ENCODE data around the gene NEK6.
"Not testable (repeated sequence)": the region's sequence is repeated elsewhere in the genome, so short reads cannot be mapped to it uniquely, and the experiment has no call there.

NEK6 gene

DNA sequence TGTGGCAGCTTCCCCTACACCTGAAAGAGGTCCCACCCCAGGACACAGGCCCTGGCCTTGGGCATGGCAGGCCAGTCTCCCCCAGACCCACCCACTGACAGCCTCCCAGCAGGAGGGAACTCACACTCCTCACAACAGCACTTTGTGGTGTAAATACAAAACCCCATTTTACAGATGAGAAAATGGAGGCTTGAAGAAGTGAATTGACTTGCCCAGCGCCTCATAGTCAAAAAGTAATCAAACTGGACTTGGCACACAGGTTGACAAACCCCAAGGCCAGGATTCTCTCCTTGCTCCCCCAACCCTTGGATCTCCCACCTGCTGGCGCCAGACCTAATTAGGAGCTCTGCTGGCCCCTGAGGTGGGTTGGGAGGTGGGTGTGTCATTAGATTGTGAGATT, 29.2 kb upstream of the NEK6 start:
- DNase-seq (ENCODE audit: low read depth in 2 of 2): no peak

DNA sequence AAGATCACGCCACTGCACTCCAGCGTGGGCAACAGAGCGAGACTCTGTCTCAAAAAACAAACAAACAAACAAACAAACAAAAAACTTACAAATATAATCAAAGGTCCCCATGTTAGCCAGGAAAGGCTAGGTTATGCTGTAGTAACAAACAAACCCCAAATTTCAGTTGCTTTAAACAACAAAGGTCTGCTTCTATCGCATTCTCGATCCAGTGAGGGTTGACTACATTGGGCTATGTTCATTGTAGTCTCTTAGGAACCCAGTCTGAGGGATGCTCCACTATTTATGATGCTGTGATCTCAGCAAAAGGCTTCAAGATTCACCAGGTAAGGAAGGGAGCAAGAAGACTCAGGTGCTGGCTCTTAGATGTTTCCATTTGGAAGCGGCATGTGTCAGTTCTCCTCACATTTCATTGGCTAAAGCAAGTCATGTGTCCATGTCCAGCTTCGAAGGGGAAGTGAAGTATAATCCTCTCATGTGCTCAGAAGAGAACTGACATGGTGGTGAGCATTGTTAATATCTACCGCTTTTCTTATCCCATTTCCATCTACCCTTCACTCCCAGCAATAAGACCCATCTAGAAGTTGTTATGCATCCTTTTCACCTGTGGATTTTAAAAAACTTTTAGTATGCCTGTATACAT, 26.5 kb upstream of the NEK6 start:
- no peak for DNase-seq (ENCODE audit: low read depth in 2 of 2)

DNA sequence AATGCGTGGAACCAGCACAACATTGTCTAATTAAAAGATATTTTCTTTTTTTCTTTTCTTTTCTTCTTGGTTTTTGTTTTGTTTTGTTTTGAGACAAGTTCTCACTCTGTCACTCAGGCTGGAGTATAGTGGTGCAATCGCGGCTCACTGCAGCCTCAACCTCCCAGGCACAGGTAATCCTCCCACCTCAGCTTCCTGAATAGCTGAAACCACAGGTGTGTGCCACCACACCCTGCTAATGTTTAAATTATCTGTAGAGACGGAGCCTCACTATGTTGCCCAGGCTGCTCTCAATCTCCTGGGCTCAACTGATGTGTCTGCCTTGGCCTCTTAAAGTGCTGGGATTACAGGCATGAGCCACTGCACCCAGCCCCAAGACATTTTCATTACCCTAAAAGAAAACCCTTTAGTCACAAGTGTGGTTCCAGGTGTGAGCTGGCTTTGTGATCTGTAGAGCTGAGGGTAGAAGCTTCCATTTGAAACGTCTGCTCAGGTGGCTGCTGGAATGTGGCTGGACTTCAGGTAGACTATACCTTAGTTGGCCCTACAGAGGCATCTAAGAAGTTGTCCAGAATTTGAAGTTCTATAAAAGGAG, 19.1 kb upstream of the NEK6 start:
- DNase-seq (ENCODE audit: low read depth in 2 of 2): no peak

DNA sequence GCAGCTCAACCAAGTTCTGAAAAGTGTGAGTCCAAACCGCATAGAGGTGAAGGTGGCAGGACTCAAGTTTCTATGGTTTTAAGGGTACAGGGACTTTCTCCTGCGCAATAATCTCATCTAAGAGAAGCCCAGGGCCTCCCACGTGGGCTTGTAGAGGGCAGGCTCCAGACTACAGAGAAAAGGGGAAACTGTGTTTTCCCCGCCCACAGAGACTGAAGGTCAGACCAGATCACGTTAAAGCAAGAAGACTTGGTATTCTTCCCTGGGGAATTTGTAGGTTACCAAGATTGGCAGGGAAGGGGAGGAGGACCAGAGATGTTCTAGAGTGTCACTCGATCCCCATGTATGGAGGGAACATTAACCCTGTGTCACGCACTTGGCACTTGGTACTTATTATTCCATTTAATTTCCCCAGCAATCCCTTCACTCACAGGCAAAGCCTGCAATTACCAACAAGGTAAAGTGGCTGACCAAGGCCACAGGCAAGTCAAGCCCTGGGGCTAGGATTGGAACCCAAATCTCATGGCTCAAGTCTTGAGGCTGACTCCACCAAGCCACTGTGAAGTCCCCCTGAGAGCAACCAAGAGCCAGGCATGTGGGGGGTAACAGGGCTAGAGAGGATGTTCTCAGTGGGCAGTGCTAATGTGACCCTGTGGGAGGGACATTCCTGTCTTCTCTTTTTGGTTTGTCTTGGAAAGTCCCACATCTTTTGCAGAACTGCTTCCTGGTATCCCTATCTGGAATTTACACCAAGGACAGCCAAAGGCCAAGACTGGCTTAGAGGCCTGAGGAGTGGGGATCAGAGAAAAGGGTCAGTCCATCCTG, 18.3 kb upstream of the NEK6 start:
- no peak for DNase-seq (ENCODE audit: low read depth in 2 of 2)

DNA sequence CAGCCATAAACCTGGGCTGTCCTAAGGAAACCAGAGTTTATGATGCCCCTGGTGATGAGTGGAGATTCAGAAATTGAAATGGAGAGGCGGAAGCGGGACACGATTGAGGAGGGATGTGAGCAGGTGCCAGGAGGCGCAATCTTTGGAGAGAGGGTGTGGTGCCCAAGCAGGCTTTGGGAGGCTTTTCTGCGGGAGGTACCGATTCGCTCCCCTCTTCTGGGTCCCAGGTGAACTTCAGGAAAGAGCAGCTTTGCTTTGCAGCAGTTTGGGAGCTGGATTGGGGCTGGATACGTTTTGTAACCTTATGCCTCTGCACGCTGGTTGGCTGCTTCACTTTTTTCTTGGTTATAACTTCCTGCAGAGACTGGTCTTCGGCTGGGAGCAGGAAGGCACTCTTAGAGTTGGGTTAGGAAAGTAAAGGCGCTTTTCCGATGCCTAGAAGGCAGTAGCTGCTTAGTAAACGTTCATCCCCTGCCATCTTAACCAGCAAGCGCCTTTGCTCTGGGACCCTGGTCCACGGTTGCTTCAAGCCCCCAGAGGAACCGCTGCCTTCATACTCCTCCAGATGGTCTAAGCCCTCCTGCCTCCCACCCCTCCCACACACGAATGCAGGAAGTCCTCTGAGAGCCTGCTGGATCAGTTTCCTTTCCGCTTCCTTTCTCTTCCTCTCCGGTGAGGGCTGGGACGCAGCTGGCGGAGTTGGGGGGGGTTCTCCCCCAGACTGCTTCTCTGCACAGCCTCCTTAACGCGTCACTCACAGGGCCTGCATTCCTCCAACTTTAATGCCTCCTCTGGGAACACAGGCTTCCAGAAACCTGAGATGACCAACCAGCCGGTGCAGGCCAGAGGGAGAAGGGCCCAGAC, 15.2 kb upstream of the NEK6 start:
- DNase-seq (ENCODE audit: low read depth in 2 of 2): no peak

DNA sequence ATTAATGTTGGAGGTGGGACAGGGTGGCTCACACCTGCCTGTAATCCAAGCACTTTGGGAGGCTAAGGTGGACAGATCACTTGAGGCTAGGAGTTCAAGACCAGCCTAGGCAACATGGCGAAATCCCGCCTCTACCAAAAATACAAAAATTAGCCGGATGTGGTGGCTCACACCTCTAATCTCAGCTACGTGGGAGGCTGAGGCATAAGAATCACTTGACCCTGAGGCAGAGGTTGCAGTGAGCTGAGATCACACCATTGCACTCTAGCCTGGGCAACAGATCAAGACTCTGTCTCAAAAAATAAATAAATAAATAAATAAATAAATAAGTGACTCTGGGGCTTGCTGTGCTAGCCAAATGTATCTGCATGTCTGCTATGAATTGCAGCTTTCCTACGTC, 10.4 kb upstream of the NEK6 start:
- not testable (repeated sequence) for DNase-seq (ENCODE audit: low read depth in 2 of 2)

DNA sequence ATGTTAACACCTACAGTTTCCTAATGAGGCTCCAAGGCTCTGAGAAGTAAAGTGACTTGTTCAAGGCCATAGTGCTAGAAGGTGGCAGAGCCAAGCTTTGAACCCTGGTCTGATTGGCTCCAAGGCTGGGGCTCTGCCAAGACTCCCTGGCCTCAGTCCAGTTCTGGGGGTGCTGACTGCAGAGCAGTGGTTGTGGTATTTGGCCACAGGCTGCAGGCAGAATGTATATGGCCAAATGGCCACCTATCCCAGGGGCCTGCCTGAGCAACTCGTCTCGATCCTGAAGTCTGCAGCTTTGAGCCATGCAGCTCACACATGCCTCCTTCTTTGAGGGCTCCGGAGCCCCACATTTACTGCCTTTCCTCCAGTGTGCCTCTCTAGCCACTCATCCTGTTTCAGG, 9.7 kb upstream of the NEK6 start:
- no peak for DNase-seq (ENCODE audit: low read depth in 2 of 2)

DNA sequence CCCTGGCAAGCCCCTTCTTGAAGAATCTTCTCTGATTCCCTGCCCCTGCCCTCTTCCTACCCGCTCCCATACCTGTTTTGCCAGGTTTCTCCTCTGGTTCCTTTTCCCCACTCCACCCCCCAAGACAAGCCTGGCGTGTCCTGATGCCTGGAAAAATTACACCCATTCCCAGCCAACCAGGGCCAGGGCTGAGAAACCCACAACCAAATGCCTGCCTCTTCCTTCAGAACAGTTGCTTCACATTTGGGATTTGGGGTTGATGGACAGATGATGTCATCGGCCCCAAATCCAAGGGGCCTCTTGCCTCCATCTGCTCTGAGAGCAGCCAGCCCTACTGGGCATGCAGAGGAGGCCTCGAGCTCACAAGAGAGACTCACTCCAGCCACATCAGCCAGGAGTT, 8.8 kb upstream of the NEK6 start:
- no peak for DNase-seq (ENCODE audit: low read depth in 2 of 2)

DNA sequence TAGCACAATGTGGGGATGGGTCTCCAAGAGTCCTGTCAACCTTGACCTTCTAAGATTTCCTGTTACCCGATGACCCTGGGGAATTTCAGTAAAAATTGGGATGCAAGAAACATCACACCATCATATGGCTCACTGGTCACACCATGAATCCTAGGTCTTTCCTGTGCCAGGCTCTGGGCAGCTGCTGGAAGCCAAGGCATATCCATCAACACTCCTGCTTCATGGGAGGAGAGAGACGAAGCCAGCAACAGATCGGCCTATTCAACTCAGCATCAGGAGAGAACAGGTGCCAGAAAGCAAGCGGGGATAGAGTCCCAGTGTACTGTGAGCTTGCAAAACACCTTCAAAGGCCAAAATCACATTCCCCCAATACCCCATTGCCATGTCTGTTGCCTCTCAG, 6.5 kb upstream of the NEK6 start:
- no peak for DNase-seq (ENCODE audit: low read depth in 2 of 2)

DNA sequence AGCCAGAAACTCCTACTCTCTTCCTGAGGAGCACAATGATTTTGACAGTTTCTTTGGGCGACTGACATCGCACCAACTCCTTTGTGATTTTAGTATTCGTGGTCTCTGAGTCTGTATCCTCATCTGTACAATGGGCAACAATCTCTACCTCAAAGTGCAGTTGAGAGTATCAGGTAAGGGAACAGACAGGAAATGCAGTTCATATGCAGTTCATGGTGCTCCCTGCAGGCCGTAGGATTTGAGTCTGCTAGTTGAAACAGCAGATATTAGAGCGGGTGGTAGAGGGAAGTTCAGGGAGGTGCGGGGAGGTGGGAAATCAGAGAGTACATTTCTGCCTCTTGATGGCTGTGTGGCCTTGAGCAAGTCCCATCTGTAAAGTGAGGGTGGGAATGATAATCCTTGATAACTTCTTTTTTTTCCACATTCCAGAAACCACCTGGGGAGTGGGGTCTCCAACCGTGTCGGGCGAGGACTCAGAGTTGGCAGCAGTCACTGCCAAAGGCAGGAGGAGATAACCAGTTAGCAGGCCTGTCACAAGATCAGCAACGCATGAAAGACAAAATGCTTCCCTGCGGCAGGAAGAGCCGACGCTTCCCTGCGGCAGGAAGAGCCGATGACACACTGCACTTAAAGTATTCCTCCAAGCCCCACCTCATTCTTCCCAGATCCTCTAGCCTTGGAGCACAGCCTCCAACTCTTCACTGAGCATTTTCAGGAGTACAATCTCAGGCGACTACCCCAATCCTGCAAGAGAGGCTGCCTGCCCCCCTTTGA, 6.0 kb upstream of the NEK6 start:
- DNase-seq (ENCODE audit: low read depth in 2 of 2): no peak

DNA sequence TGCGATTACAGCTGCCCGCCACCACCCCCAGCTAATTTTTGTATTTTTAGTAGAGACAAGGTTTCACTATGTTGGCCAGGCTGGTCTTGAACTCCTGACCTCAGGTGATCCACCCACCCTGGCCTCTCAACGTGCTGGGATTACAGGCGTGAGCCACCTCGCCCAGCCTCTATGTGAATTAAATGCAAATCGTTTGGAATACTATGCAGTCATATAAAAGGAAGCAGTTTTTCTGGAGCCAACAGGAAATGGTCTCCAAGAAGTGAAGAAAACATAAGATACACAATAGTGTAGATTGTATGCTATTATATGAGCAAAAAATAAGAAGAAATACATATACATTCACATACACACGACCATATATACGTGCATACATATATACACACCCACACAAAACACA, 4.9 kb upstream of the NEK6 start:
- DNase-seq (ENCODE audit: low read depth in 2 of 2): not testable (repeated sequence)

DNA sequence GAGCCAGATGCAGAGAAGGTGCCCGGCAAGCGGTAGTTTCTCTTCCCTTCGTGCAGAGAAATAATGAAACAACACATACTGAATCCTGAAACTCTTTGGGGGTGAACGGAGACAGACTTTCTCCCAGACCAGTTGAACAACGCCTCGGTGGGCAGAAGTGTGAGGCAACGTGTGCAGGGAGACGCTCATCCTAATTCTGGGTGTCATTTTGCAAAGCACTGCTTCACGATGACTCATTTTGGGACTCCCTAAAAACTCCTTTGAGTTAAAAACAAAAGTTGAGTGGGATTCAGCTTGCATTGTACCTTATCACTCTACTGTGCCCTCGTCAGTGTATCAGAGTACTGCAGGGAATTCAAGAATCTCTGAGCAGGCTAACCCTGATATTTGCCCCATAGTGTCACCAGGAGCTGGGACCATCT, 3.5 kb upstream of the NEK6 start:
- no peak for DNase-seq (ENCODE audit: low read depth in 2 of 2)

DNA sequence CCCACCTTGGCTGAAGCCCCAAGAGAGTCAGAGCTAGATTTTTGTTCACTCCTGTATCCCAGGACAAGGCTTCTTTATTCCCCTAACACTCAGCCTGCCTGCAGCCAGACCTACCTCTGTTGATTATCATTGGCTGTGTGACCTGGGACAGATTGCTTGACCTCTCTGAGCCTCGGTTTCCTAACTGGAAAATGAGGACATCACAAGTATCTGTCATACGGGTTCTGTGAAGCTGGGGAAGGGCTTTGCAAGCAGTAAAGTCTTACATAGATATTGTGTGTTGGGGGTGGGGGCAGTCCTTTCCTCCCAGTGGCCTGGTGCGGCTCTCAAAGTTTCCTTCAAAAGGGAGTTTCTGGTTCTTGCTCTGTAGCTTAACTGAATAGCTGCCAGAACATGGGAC, 2.5 kb upstream of the NEK6 start:
- DNase-seq (ENCODE audit: low read depth in 2 of 2): no peak

DNA sequence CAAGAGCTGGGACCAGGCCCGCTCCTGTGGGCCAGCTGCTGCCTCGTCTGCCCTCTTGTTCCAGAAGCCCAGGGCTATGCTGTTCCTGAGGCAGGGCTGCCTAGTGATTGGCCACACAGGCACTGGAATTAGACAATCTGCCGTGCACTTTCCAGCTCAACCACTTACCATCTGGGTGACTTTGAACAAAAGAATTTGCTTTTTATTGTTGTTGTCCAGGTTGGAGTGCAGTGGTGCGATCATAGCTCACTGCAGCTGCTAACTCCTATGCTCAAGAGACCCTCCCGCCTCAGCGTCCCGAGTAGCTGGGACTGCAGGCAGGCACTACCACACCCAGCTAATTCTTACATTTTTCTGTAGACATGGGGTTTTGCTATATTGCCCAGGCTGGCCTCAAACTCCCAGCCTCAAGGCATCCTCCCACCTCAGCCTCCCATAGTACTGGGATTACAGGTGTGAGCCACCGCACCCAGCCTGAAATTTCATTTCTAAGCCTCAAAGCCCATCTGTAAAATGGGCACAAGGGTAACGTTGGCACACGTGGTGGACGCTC, 1.2 kb upstream of the NEK6 start:
- DNase-seq (ENCODE audit: low read depth in 2 of 2): no peak

DNA sequence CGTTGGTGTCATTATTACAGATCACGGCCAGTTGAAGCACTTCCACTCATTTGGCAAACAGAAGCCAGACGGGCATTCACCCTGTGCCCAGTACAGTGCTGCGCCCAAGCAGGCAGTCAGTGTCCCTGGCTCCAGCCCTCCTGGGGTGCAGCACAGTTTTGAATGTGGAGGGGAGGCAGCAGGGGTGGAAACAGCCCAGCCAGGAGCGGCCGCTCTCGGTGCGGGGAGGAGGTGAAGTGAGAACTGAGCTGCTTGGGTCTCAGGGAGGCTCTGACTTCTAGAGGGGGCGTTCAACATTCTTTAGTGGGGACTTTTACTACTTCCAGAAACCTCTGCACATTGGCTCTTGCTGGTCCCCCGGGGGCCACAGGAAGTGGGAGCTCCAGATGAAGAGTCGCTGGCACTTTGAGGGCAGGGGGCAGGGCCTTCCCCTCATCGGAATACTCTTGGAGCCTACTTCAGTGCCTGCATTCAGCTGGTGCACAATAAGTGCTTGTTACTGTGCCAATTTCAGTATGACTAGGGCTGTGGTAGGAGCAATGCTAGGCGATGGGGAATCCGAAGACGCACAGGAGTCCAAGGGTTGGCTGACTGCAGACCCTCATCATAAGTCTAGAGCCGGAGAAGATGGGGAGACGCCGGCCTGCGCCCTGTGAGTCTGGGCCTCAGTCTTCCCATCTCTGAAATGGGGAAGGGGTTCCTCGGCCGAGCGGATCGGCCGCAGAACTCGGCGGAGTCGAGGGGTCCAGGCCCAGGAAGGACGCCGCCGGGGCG, 492 bp upstream of the NEK6 start:
- DNase-seq (ENCODE audit: low read depth in 2 of 2): no peak

DNA sequence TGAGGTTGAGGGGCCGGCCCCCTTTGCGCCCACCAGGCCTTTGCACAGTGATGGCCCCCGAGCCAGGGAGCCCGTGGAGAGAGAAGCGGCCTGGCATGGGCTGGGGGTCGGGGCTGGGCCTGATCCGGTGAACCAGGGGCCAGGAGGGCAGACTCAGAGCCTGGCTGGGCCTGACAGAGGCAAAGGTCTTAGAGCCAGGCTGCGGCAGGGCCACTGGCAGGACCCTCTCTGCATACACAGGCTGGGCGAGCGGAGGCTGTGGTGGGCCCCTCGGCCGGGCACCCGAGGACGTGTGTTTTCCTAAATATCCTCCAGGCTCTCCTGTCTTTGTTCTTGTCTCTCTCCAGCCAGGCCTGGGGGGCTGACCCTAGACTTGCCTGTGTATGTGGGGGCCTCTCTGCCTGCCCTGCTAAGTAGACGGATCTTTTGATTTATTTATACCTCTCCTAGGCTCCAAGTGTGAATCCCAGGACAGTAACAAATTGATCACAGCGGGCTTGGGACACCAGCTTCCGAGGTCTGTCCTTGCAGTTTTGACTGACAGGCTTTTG, 933 bp downstream of the NEK6 start:
- no peak for DNase-seq (ENCODE audit: low read depth in 2 of 2)

DNA sequence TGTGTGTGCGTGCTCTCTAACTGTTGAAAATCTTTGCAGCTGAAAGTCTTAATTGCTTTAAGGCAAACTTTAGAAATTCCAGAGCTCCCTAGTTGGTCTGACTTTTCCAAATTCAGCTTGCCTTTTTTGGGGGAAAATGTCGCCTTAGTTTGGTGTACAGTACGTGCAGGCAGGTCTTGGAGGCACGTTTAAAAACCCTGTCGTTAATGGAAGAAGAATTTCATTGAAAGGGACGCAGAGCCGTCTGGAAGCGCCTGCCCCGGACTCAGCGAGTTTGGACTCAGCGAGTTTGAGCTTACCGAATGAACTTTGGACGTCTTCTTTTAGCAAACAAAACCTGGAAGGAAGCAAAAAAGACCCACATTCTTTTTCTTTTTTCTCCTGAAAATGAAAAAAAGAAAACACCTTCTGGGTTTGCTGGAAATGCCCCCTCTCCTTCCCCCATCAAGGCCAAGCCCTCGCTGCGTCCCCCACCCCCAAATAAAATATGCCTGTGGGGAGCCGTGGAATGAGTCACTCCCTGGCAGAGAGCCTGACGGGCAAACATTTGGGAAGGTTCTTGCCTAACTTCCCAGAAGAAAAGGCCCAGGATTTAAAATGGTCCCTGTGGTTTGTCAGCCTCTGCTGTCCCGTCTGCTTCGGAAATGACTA, 1.5 kb downstream of the NEK6 start:
- no peak for DNase-seq (ENCODE audit: low read depth in 2 of 2)

DNA sequence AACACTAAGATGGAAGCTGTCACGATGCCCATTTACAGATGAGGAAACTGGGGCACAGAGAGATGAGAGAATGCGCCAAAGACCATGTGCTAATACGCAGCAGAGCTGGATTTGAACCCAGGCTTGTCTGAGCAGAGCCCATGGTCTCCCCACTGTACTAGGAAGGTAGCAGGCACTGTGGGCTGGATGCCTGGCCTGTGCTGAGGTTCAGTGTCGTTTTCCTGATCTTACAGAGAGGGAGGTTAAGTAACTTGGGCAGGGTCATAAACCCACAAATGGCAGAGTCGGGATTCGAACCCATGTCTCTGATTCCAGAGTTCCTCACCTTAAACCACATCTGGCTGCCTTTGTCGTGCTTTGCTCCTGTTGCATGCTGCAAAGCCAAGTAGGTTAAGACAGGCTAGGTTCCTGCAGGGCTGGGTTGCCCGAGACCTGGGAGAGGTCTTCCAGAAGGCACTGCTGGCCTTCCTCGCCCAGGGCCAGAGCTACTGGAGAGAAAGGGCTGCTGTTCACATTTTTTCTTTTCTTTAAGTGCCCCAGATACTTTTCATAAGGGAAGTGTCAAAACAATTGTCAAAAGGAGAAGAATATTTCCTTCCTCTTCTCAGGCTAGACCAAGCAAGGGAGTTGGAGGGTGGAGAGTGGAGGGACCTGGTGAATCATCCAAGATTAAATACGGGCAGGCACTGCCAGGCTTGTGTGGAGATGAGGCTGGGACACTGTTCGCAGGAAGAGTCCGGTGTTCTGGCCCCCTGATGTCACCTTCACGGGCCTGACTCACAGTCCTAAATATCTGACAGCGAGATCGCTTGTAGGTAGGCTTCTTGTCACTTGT, 3.2 kb downstream of the NEK6 start:
- no peak for DNase-seq (ENCODE audit: low read depth in 2 of 2)
